Progenitor cell of endocrine pancreas (in vitro differentiated cells): ENCODE measurements around the gene TMEM179. TPM values are rescaled to one million over a fixed set of nuclear protein-coding genes. Genes with fewer than 3 reads are reported as not detected.
"Not testable (repeated sequence)": the region's sequence is repeated elsewhere in the genome, so short reads cannot be mapped to it uniquely, and the experiment has no call there.

ENCODE experiments used
- DNase-seq: peaks from one replicate; pipeline ENCODE4 v3.0.0; 2021; ENCODE audit warnings: low spot score; ENCODE audit not compliant: unreplicated experiment
- H3K27ac Mint-ChIP-seq: 2 replicates; pipeline ENCODE4 v1.8.0; 2021; ENCODE audit warnings: mild to moderate bottlenecking, moderate library complexity, mixed read lengths
- H3K27me3 Mint-ChIP-seq: 2 replicates; pipeline ENCODE4 v1.8.0; 2021; ENCODE audit warnings: mixed read lengths
- H3K36me3 Mint-ChIP-seq: 2 replicates; pipeline ENCODE4 v1.8.0; 2022; ENCODE audit warnings: mixed read lengths; ENCODE audit not compliant: insufficient read depth
- H3K4me1 Mint-ChIP-seq: 2 replicates; pipeline ENCODE4 v1.8.0; 2021; ENCODE audit warnings: low read depth, mixed read lengths
- H3K4me3 Mint-ChIP-seq: 2 replicates; pipeline ENCODE4 v1.8.0; 2021; ENCODE audit warnings: low read depth, mild to moderate bottlenecking, moderate library complexity, mixed read lengths
- H3K9me3 Mint-ChIP-seq: 2 replicates; pipeline ENCODE4 v1.8.0; 2021; ENCODE audit warnings: low read depth, mixed read lengths
- total RNA-seq: library from RNA; stranded (reverse); gene quantifications from 2 replicates; pipeline ENCODE4 v1.2.1, GENCODE V29; 2021
- TF ChIP-seq, protein P1 (sequence below): fragments of 200-600 bp; sonication (generic); IDR thresholded peaks from one replicate; pipeline ENCODE4 v1.5.0; 2021; ENCODE audit warnings: antibody characterized with exemption, mild to moderate bottlenecking; ENCODE audit not compliant: unreplicated experiment

TMEM179 gene
- total RNA-seq, 1 donor from 2014 or later: 9.2 TPM

DNA sequence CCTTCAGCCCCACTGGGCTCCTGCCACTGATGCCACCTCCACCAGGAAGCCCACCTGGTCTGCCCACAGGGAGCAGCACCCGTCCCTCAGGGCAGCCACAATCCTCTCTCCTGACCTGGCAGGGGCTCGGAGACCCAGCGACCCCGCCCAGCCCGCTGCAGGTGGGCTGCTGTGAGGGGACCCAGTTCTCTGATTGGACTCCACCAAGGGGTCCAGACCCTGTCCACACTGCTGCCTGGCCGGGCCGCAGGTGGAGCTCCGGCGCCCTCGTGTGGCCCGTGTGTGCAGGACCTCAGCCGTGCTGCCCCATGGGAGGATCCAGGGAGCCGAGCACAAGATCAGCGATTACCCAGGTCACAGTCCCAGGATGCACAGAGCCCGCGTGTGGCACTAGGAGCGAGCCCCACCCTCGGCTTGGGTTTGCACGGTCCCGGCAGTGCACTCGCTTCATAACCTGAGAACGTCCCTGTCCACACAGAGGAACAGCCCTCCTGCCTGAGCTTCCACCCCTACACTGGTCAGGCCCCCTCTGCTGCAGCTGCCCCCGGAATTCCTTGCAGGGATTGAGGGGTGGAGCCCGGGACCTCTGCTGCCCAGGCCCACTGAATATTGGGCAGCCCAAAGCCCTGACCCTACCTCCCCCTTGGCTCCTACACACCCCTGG is 35.4 kb upstream of the TMEM179 start:
- peak; percentile 61 for DNase-seq
- TF ChIP-seq, protein P1, sequence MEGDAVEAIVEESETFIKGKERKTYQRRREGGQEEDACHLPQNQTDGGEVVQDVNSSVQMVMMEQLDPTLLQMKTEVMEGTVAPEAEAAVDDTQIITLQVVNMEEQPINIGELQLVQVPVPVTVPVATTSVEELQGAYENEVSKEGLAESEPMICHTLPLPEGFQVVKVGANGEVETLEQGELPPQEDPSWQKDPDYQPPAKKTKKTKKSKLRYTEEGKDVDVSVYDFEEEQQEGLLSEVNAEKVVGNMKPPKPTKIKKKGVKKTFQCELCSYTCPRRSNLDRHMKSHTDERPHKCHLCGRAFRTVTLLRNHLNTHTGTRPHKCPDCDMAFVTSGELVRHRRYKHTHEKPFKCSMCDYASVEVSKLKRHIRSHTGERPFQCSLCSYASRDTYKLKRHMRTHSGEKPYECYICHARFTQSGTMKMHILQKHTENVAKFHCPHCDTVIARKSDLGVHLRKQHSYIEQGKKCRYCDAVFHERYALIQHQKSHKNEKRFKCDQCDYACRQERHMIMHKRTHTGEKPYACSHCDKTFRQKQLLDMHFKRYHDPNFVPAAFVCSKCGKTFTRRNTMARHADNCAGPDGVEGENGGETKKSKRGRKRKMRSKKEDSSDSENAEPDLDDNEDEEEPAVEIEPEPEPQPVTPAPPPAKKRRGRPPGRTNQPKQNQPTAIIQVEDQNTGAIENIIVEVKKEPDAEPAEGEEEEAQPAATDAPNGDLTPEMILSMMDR: peak; percentile 94
- H3K4me1 Mint-ChIP-seq: peaks cover 12% of the 10 kb centered on the region
- H3K4me3 Mint-ChIP-seq: no peak overlapping the region
- H3K27ac Mint-ChIP-seq: no peak overlapping the region
- H3K27me3 Mint-ChIP-seq: peaks cover 28% of the 10 kb centered on the region
- peaks cover 3% of the 10 kb centered on the region for H3K36me3 Mint-ChIP-seq
- peaks cover 16% of the 10 kb centered on the region for H3K9me3 Mint-ChIP-seq

GRCh38 chr14:104639471-104639870 is 34.9 kb upstream of the TMEM179 start:
- no peak for DNase-seq
- no peak overlapping the region for H3K27ac Mint-ChIP-seq
- TF ChIP-seq, protein P1: no peak
- no peak overlapping the region for H3K4me3 Mint-ChIP-seq
- peaks cover 12% of the 10 kb centered on the region for H3K4me1 Mint-ChIP-seq
- no peaks in the 10 kb centered on the region for H3K36me3 Mint-ChIP-seq
- H3K9me3 Mint-ChIP-seq: peaks cover 13% of the 10 kb centered on the region
- peaks cover 23% of the 10 kb centered on the region for H3K27me3 Mint-ChIP-seq

DNA sequence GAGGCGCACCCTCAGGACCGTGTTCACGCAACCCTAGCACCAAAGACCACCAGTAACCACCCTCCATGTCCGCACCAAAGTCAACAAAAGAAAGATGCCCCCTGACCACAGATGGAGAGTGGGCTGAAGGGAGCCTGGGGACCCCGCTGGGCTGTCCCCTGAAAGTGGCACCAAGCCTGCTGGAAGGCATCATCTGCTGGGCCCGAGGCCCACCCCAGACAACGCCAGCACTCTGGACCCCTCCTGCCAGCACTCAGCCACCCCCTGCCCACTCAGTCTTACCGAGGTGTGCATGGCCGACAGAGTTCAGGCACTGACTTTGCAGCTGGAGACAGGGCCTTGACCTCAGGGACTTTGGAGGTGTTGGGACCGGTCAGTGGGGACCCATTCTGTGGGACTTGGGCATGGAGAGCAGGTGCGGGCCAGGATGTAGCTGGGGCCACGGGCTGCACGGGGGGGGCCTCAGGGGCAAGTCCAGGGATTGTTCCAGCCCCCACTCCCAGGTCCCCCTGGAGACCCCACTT is 34.4 kb upstream of the TMEM179 start:
- TF ChIP-seq, protein P1: no peak
- no peak for DNase-seq
- Mint-ChIP-seq H3K36me3 (no peaks in the 10 kb centered on the region), H3K9me3 (peaks cover 13% of the 10 kb centered on the region), H3K4me3 (no peak overlapping the region), H3K27me3 (peaks cover 20% of the 10 kb centered on the region), H3K4me1 (peaks cover 12% of the 10 kb centered on the region), H3K27ac (no peak overlapping the region)

DNA sequence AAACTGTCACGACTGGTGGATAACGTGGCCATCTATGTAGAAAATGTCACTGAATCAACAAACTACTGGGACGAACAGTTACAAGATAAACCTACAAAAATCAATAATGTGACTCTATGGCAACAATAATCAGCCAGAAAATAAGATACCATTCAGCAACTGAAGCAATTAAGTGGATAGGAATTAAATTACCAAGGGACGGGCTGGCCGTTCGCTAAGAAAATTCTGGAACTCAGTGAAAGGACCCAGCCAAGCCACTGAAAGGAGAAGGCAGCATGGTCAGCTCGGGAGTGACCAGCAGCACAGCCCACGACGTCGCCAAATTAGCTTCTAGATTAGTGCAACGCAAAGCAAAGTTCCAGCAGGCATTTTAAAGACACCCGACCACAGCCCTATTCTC is 33.6 kb upstream of the TMEM179 start:
- TF ChIP-seq, protein P1: no peak
- Mint-ChIP-seq H3K36me3 (no peaks in the 10 kb centered on the region), H3K27me3 (peaks cover 18% of the 10 kb centered on the region), H3K27ac (peak overlapping the region; percentile 49), H3K4me1 (peaks cover 12% of the 10 kb centered on the region), H3K4me3 (no peak overlapping the region), H3K9me3 (peaks cover 13% of the 10 kb centered on the region)
- DNase-seq: no peak

DNA sequence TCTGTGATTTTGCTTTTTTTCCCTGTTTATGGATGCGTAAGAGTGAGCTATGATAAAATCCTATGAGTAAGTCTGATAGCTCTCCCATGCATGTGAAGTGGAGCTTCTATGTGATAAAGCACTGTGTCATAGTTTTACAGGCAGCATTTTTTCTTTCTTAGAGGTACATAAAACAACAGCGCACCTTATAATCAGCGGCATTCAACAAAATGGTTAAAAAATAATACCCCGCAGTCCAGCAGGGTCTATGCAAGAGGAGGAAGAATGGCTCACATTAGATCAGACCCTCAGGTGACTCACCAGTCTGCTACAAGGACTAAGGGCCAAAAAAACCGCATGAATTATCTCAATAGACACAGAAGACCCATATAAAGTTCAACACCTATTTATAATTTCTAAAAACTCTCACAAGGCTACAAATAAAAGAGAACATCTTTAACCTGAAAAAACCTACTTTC is 33.0 kb upstream of the TMEM179 start:
- DNase-seq: no peak
- H3K36me3 Mint-ChIP-seq: no peaks in the 10 kb centered on the region
- no peak overlapping the region for H3K4me3 Mint-ChIP-seq
- peaks cover 12% of the 10 kb centered on the region for H3K4me1 Mint-ChIP-seq
- peaks cover 22% of the 10 kb centered on the region for H3K27me3 Mint-ChIP-seq
- TF ChIP-seq, protein P1: no peak
- peaks cover 13% of the 10 kb centered on the region for H3K9me3 Mint-ChIP-seq
- peak overlapping the region; percentile 49 for H3K27ac Mint-ChIP-seq

GRCh38 chr14:104636846-104637545 is 32.4 kb upstream of the TMEM179 start:
- Mint-ChIP-seq H3K4me1 (peaks cover 12% of the 10 kb centered on the region), H3K27me3 (peaks cover 25% of the 10 kb centered on the region), H3K9me3 (peaks cover 13% of the 10 kb centered on the region)
- not testable (repeated sequence) for H3K4me3 Mint-ChIP-seq, H3K36me3 Mint-ChIP-seq, H3K27ac Mint-ChIP-seq, DNase-seq
